ENCODE results near the gene GPC6.

DNA sequence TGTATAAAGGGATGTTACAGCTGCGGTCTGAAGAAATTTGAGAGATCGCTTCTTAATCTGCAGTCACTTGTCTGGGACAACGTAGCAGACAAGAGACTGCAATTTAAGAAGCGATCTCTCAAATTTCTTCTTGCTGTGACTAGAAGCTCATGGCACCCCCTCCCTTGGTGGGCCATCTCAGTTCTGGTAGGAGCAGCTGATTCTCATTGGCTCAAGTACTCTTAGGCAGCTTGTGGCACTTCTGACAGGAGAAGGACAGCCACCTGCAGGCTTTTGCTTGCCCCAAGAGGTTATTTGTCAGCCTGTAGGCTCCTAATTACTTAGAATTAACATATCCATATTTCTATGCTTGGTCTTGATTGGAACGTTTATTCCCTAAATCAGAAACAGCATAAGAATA lies 749.9 kb downstream of the GPC6 start:
- TF ChIP-seq CTCF (IDR thresholded peaks at IDR 0.05; ENCODE audit: insufficient read depth, low read length, poor library complexity, severe bottlenecking) (no peak), EZH2phosphoT487 (conservative IDR thresholded peaks at IDR 0.05; ENCODE audit: low read length) (no peak)
